Aorta (tissue), 5 donors: ENCODE results near the gene FASLG. TPM values are rescaled to one million over a fixed set of nuclear protein-coding genes. Genes with fewer than 3 reads are reported as not detected.

Experiments
- ATAC-seq: fragments of 200-7000 bp; cut with Tn5 transposase; one replicate; pipeline ENCODE4 v1.9.1; 2022; ENCODE audit warnings: moderate library complexity; ENCODE audit not compliant: low FRiP score
- DNase-seq, 2 donors: peaks; one replicate each; pipeline ENCODE4 v3.0.0-alpha.2; 2020
- H3K27ac ChIP-seq, 2 donors: one replicate each; pipeline ENCODE4 v1.5.1; 2013; ENCODE audit warnings: low read length in 2 of 2, mild to moderate bottlenecking in 2 of 2, moderate library complexity in 2 of 2, control low read depth in 1 of 2, inconsistent platforms in 1 of 2, low read depth in 1 of 2
- H3K27me3 ChIP-seq, 2 donors: one replicate each; pipeline ENCODE4 v1.6.1; 2013; ENCODE audit warnings: control low read depth in 1 of 2, low read length in 1 of 2, mild to moderate bottlenecking in 1 of 2, moderate library complexity in 1 of 2; ENCODE audit not compliant: insufficient read depth in 2 of 2, control insufficient read depth in 1 of 2
- H3K36me3 ChIP-seq, 2 donors: one replicate each; pipeline ENCODE4 v1.6.1; 2013; ENCODE audit warnings: control low read depth in 1 of 2, low read length in 1 of 2, mild to moderate bottlenecking in 1 of 2; ENCODE audit not compliant: insufficient read depth in 2 of 2, control insufficient read depth in 1 of 2
- H3K4me1 ChIP-seq, 2 donors: one replicate each; pipeline ENCODE4 v1.6.1; 2013; ENCODE audit warnings: low read length in 2 of 2, control low read depth in 1 of 2, mild to moderate bottlenecking in 1 of 2, moderate library complexity in 1 of 2; ENCODE audit not compliant: insufficient read depth in 2 of 2, control insufficient read depth in 1 of 2
- H3K4me3 ChIP-seq, 2 donors: one replicate each; pipeline ENCODE4 v1.5.1; 2013; ENCODE audit warnings: low read length in 2 of 2, control low read depth in 1 of 2, mild to moderate bottlenecking in 1 of 2
- H3K9me3 ChIP-seq: one replicate; pipeline ENCODE4 v1.6.1; 2013; ENCODE audit warnings: mild to moderate bottlenecking, low read length; ENCODE audit not compliant: control insufficient read depth
- WGBS, 2 donors: extraction: QIAGEN DNeasy Blood & Tissue Kit; methylation state at CpG; one replicate each; pipeline ENCODE4 v1.1.7; 2013; 5-methylcytosine and 5-hydroxymethylcytosine counted together
- intact Hi-C, 2 donors: fragments of 100-400 bp; cut with DNase I; formaldehyde crosslinking; loops; one replicate each; pipeline versions ENCODE4 v1.14.2 to v1.15.0; 2022
- polyA plus RNA-seq, 2 donors: library from polyadenylated mRNA; stranded (reverse); fragments of 200-250 nt; gene quantifications; one replicate each; pipeline ENCODE4 v1.2.3, GENCODE V29; 2013
- total RNA-seq, 2 donors: library from RNA; stranded (reverse); fragmentation: NEBNext Ultra II Directional; extraction: Animal tissue kit (Norgen Biotek cat#: 25700); gene quantifications; one replicate each; pipeline ENCODE4 v1.2.1, GENCODE V29; 2021
- donor health status: healthy with polysubstance abuse.
- donor health status: Bipolar disorder and iron deficiency.
- donor health status: DM: no; HTN: no; CAD: no.
- donor health status: DM: no; HTN: no; CAD: no.
- donor health status: DM: yes; HTN: yes; CAD: no.

The FASLG gene
- total and polyA plus RNA-seq, 4 donors, result 0.33 TPM; not detected in 3

DNA sequence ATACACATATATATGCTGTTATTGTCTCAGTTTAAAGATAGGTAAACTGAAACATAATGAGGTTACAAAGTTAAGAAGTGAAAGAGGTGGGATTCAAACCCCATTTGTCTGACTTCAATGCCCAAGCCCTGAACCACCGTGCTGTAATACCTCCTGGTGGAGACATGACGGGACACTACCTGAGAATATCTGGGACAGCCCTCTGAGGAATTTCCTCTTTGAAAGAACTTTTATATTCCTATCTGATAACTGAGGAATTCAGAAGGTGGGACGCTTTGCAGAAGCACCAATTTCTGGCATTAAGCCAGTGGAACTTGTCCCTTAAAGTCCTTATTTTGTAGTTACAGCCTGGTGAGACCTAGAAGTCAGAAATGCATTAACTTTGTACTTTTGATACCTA, 32.1 kb upstream of the FASLG start:
- intact Hi-C loops, result no loop called here
- WGBS, 2 donors, result 55 to 59% methylated on average over 3 of the region's 3 CpGs

GRCh38 chr1:172627702-172628101, 31.2 kb upstream of the FASLG start:
- no peak for DNase-seq
- WGBS, 2 donors, result 75 to 76% methylated on average over 3 of the region's 3 CpGs

More for the DNA sequence above, 32.1 kb upstream of the FASLG start:
- DNase-seq (no peak), ATAC-seq (no peak)
- Histone ChIP-seq H3K4me1 (no peaks in the 10 kb centered on the region), H3K27ac (no peak overlapping the region), H3K27me3 (no peaks in the 10 kb centered on the region), H3K36me3 (no peaks in the 10 kb centered on the region), H3K9me3 (peaks cover under 1% of the 10 kb centered on the region), H3K4me3 (no peak overlapping the region)

GRCh38 chr1:172628401-172628800, 30.5 kb upstream of the FASLG start:
- H3K4me1 ChIP-seq, result no peaks in the 10 kb centered on the region
- H3K27ac ChIP-seq, result no peak overlapping the region
- H3K27me3 ChIP-seq, result no peaks in the 10 kb centered on the region
- H3K9me3 ChIP-seq, result peaks cover 3% of the 10 kb centered on the region
- DNase-seq (no peak), ATAC-seq (no peak)
- no peak overlapping the region for H3K4me3 ChIP-seq
- 39 to 49% methylated on average over 4 of the region's 4 CpGs for WGBS, 2 donors
- H3K36me3 ChIP-seq, result no peaks in the 10 kb centered on the region
- intact Hi-C loops, result no loop called here

More at GRCh38 chr1:172627702-172628101, 31.2 kb upstream of the FASLG start:
- Histone ChIP-seq H3K9me3 (peaks cover 3% of the 10 kb centered on the region), H3K27me3 (no peaks in the 10 kb centered on the region), H3K36me3 (no peaks in the 10 kb centered on the region), H3K4me3 (no peak overlapping the region), H3K27ac (no peak overlapping the region), H3K4me1 (no peaks in the 10 kb centered on the region)
- ATAC-seq, result no peak
- intact Hi-C loops, result no loop called here

- ATAC-seq (no peak), DNase-seq (no peak)
- 83 to 84% methylated on average over 2 of the region's 2 CpGs for WGBS, 2 donors
Measured at GRCh38 chr1:172629170-172629569, 29.7 kb upstream of the FASLG start.

GRCh38 chr1:172629638-172630037, 29.3 kb upstream of the FASLG start:
- no peak overlapping the region for H3K27ac ChIP-seq
- ATAC-seq (no peak), DNase-seq (no peak)
- WGBS, 2 donors, result 91 to 97% methylated on average over 2 of the region's 2 CpGs
- peaks cover 3% of the 10 kb centered on the region for H3K9me3 ChIP-seq
- H3K27me3 ChIP-seq, result no peaks in the 10 kb centered on the region
- H3K4me1 ChIP-seq, result no peaks in the 10 kb centered on the region
- no peaks in the 10 kb centered on the region for H3K36me3 ChIP-seq
- no peak overlapping the region for H3K4me3 ChIP-seq
- intact Hi-C loops, result loop anchor here in 1 of 2 donors (5.0 kb wide), 1 partner anchor 672 kb away; no protein-coding TSS in a partner anchor

More at GRCh38 chr1:172629170-172629569, 29.7 kb upstream of the FASLG start:
- no peaks in the 10 kb centered on the region for H3K36me3 ChIP-seq
- no peaks in the 10 kb centered on the region for H3K4me1 ChIP-seq
- H3K9me3 ChIP-seq, result peaks cover 3% of the 10 kb centered on the region
- H3K4me3 ChIP-seq, result no peak overlapping the region
- no peaks in the 10 kb centered on the region for H3K27me3 ChIP-seq
- no peak overlapping the region for H3K27ac ChIP-seq
- intact Hi-C loops, result no loop called here

- H3K4me1 ChIP-seq, result no peaks in the 10 kb centered on the region
- WGBS, 2 donors, result 87 to 88% methylated on average over 11 of the region's 11 CpGs
- H3K9me3 ChIP-seq, result peaks cover 3% of the 10 kb centered on the region
- H3K27me3 ChIP-seq, result no peaks in the 10 kb centered on the region
- intact Hi-C loops, result loop anchor here in 1 of 2 donors (5.0 kb wide), 1 partner anchor 673 kb away; no protein-coding TSS in a partner anchor
- no peaks in the 10 kb centered on the region for H3K36me3 ChIP-seq
- DNase-seq, result no peak
- H3K27ac ChIP-seq, result no peak overlapping the region
- no peak overlapping the region for H3K4me3 ChIP-seq
- no peak for ATAC-seq
Measured at GRCh38 chr1:172630056-172630818, 28.7 kb upstream of the FASLG start.

GRCh38 chr1:172630868-172631267, 28.0 kb upstream of the FASLG start:
- H3K9me3 ChIP-seq, result peaks cover 3% of the 10 kb centered on the region
- no peaks in the 10 kb centered on the region for H3K27me3 ChIP-seq
- H3K4me1 ChIP-seq, result no peaks in the 10 kb centered on the region
- no peak overlapping the region for H3K27ac ChIP-seq
- no peaks in the 10 kb centered on the region for H3K36me3 ChIP-seq
- DNase-seq (no peak), ATAC-seq (no peak)
- intact Hi-C loops, result loop anchor here in 1 of 2 donors (5.0 kb wide), 1 partner anchor 674 kb away; no protein-coding TSS in a partner anchor
- 75 to 77% methylated on average over 3 of the region's 3 CpGs for WGBS, 2 donors
- no peak overlapping the region for H3K4me3 ChIP-seq

GRCh38 chr1:172637522-172637921, 21.4 kb upstream of the FASLG start:
- H3K9me3 ChIP-seq, result peaks cover 6% of the 10 kb centered on the region
- H3K27me3 ChIP-seq, result no peaks in the 10 kb centered on the region
- WGBS, 2 donors, result 91 to 92% methylated on average over 2 of the region's 2 CpGs
- DNase-seq (no peak), ATAC-seq (no peak)
- intact Hi-C loops, result no loop called here
- H3K4me3 ChIP-seq, result no peak overlapping the region
- no peaks in the 10 kb centered on the region for H3K36me3 ChIP-seq
- H3K27ac ChIP-seq, result no peak overlapping the region
- H3K4me1 ChIP-seq, result no peaks in the 10 kb centered on the region

GRCh38 chr1:172638249-172638648, 20.7 kb upstream of the FASLG start:
- 80 to 81% methylated on average over 2 of the region's 2 CpGs for WGBS, 2 donors
- ATAC-seq (no peak), DNase-seq (no peak)
- intact Hi-C loops, result no loop called here
- no peak overlapping the region for H3K27ac ChIP-seq
- no peaks in the 10 kb centered on the region for H3K36me3 ChIP-seq
- H3K4me3 ChIP-seq, result no peak overlapping the region
- H3K9me3 ChIP-seq, result peaks cover 6% of the 10 kb centered on the region
- H3K27me3 ChIP-seq, result no peaks in the 10 kb centered on the region
- H3K4me1 ChIP-seq, result no peaks in the 10 kb centered on the region
